H9 (cell line): ENCODE data around the gene EPB41. TPM values are rescaled to one million over a fixed set of nuclear protein-coding genes. Genes with fewer than 3 reads are reported as not detected.
A peak's percentile ranks its signal among the peaks of the same experiment; 100 is the strongest.

Experiments
- DNase-seq: peaks from one replicate; pipeline ENCODE4 v3.0.0-alpha.2; 2017
- H2AFZ ChIP-seq: one replicate; pipeline ENCODE4 v1.6.1; 2013; ENCODE audit warnings: mild to moderate bottlenecking, low read length, control low read depth, moderate library complexity
- H2AK5ac ChIP-seq: 2 replicates; pipeline ENCODE4 v1.6.1; 2013; ENCODE audit warnings: low read length, control low read depth, mixed read lengths; ENCODE audit not compliant: insufficient read length
- H2BK120ac ChIP-seq: one replicate; pipeline ENCODE4 v1.6.1; 2013; ENCODE audit warnings: low read depth, mild to moderate bottlenecking, low read length, control low read depth, inconsistent platforms; ENCODE audit not compliant: poor library complexity, severe bottlenecking
- H2BK12ac ChIP-seq: 2 replicates; pipeline ENCODE4 v1.6.1; 2013; ENCODE audit warnings: low read length, control low read depth, mixed read lengths, low read depth; ENCODE audit not compliant: insufficient read length
- H2BK15ac ChIP-seq: 2 replicates; pipeline ENCODE4 v1.6.1; 2013; ENCODE audit warnings: low read depth, low read length, control low read depth
- H2BK20ac ChIP-seq: one replicate; pipeline ENCODE4 v1.6.1; 2013; ENCODE audit warnings: low read depth, mild to moderate bottlenecking, low read length, control low read depth, inconsistent platforms; ENCODE audit not compliant: poor library complexity, severe bottlenecking
- H2BK5ac ChIP-seq: 2 replicates; pipeline ENCODE4 v1.6.1; 2013; ENCODE audit warnings: low read length, control low read depth, mixed read lengths; ENCODE audit not compliant: insufficient read length
- H3K14ac ChIP-seq: 2 replicates; pipeline ENCODE4 v1.6.1; 2013; ENCODE audit warnings: low read length, control low read depth; ENCODE audit not compliant: insufficient read depth
- H3K18ac ChIP-seq: 2 replicates; pipeline ENCODE4 v1.6.1; 2013; ENCODE audit warnings: low read depth, mild to moderate bottlenecking, mixed read lengths, low read length, control low read depth; ENCODE audit not compliant: insufficient read length
- H3K23ac ChIP-seq: 2 replicates; pipeline ENCODE4 v1.6.1; 2013; ENCODE audit warnings: low read length, control low read depth, mixed read lengths, low read depth; ENCODE audit not compliant: insufficient read length
- H3K23me2 ChIP-seq: 2 replicates; pipeline ENCODE4 v1.6.1; 2013; ENCODE audit warnings: low read depth, mild to moderate bottlenecking, mixed read lengths, low read length, control low read depth; ENCODE audit not compliant: insufficient read length, poor library complexity, severe bottlenecking
- H3K27ac ChIP-seq: 2 replicates; pipeline ENCODE4 v1.5.1; 2013; ENCODE audit warnings: low read length, control low read depth, mixed read lengths, low read depth; ENCODE audit not compliant: insufficient read length
- H3K27me3 ChIP-seq: 2 replicates; pipeline ENCODE4 v1.6.1; 2013; ENCODE audit warnings: low read length, control low read depth, inconsistent platforms; ENCODE audit not compliant: insufficient read depth
- H3K4ac ChIP-seq: 2 replicates; pipeline ENCODE4 v1.6.1; 2013; ENCODE audit warnings: low read depth, mild to moderate bottlenecking, control low read depth, inconsistent platforms, low read length, moderate library complexity
- H3K4me1 ChIP-seq: 2 replicates; pipeline ENCODE4 v1.6.1; 2013; ENCODE audit warnings: low read length, control low read depth, inconsistent platforms; ENCODE audit not compliant: insufficient read depth
- H3K4me2 ChIP-seq: 2 replicates; pipeline ENCODE4 v1.6.1; 2013; ENCODE audit warnings: low read length, control low read depth, mixed read lengths; ENCODE audit not compliant: insufficient read length, insufficient read depth
- H3K56ac ChIP-seq: 2 replicates; pipeline ENCODE4 v1.6.1; 2013; ENCODE audit warnings: low read depth, mild to moderate bottlenecking, mixed read lengths, low read length, control low read depth; ENCODE audit not compliant: insufficient read length
- H3K79me1 ChIP-seq: 2 replicates; pipeline ENCODE4 v1.6.1; 2013; ENCODE audit warnings: low read depth, mild to moderate bottlenecking, moderate library complexity, low read length, control low read depth, inconsistent platforms; ENCODE audit not compliant: insufficient read depth, poor library complexity, severe bottlenecking
- H3K79me2 ChIP-seq: 2 replicates; pipeline ENCODE4 v1.6.1; 2013; ENCODE audit warnings: low read length, control low read depth, inconsistent platforms; ENCODE audit not compliant: insufficient read depth
- H3K9ac ChIP-seq: 2 replicates; pipeline ENCODE4 v1.6.1; 2013; ENCODE audit warnings: low read length, control low read depth, mixed read lengths; ENCODE audit not compliant: insufficient read length; ENCODE audit errors: extremely low read depth
- H3K9me3 ChIP-seq: one replicate; pipeline ENCODE4 v1.6.1; 2013; ENCODE audit warnings: low read depth, low read length, inconsistent platforms; ENCODE audit not compliant: control insufficient read depth
- H3T11ph ChIP-seq: one replicate; pipeline ENCODE4 v1.6.1; 2013; ENCODE audit warnings: mild to moderate bottlenecking, low read length, control low read depth, inconsistent platforms
- H4K20me1 ChIP-seq: one replicate; pipeline ENCODE4 v1.6.1; 2013; ENCODE audit not compliant: control insufficient read depth, insufficient read length, insufficient read depth
- H4K5ac ChIP-seq: 2 replicates; pipeline ENCODE4 v1.6.1; 2013; ENCODE audit warnings: low read depth, mild to moderate bottlenecking, mixed read lengths, low read length, control low read depth; ENCODE audit not compliant: insufficient read length
- H4K8ac ChIP-seq: replicated peaks from 2 replicates; pipeline ENCODE4 v1.6.1; 2013; ENCODE audit warnings: low read length, control low read depth, mixed read lengths, low read depth; ENCODE audit not compliant: insufficient read length
- H4K91ac ChIP-seq: 2 replicates; pipeline ENCODE4 v1.6.1; 2013; ENCODE audit warnings: low read depth, mild to moderate bottlenecking, moderate library complexity, mixed read lengths, low read length, control low read depth; ENCODE audit not compliant: insufficient read length
- H3K27ac Mint-ChIP-seq, 3 experiments: 2 replicates in 2 of 3; 3 replicates in 1 of 3; pipeline ENCODE4 v1.8.0; 2020 to 2021; ENCODE audit warnings: mixed read lengths in 3 of 3, mild to moderate bottlenecking in 1 of 3, moderate library complexity in 1 of 3
- H3K27me3 Mint-ChIP-seq: 2 replicates; pipeline ENCODE4 v1.8.0; 2021; ENCODE audit warnings: low read depth, mild to moderate bottlenecking, moderate library complexity, mixed read lengths
- H3K36me3 Mint-ChIP-seq, 3 experiments: 2 replicates in 2 of 3; 3 replicates in 1 of 3; pipeline ENCODE4 v1.8.0; 2020 to 2021; ENCODE audit warnings: low read depth in 3 of 3, mixed read lengths in 3 of 3; ENCODE audit not compliant: insufficient read depth in 1 of 3
- H3K4me1 Mint-ChIP-seq, 2 experiments: 2 replicates each; pipeline ENCODE4 v1.8.0; 2020; ENCODE audit warnings: mixed read lengths in 2 of 2
- H3K4me3 Mint-ChIP-seq, 2 experiments: 2 replicates in 1 of 2; 3 replicates in 1 of 2; pipeline ENCODE4 v1.8.0; 2020 to 2021; ENCODE audit warnings: mild to moderate bottlenecking in 2 of 2, mixed read lengths in 2 of 2, moderate library complexity in 1 of 2
- H3K9me3 Mint-ChIP-seq, 2 experiments: 2 replicates in 1 of 2; 3 replicates in 1 of 2; pipeline ENCODE4 v1.8.0; 2020; ENCODE audit warnings: mild to moderate bottlenecking in 2 of 2, mixed read lengths in 2 of 2, moderate library complexity in 1 of 2
- WGBS: extraction: QIAGEN DNeasy Blood & Tissue Kit; methylation state at CpG from one replicate; pipeline ENCODE4 v1.1.7; 2013; ENCODE audit warnings: missing lambda C conversion rate, low lambda C conversion rate, mixed read lengths; ENCODE audit not compliant: insufficient read length; ENCODE audit errors: extremely low coverage; 5-methylcytosine and 5-hydroxymethylcytosine counted together
- total RNA-seq: library from RNA; stranded (reverse); gene quantifications from 2 replicates; pipeline ENCODE4 v1.2.1, GENCODE V29; 2021
- TF ChIP-seq, protein P1 (sequence below): fragments of 200-600 bp; sonication (generic); conservative IDR thresholded peaks from 3 replicates; pipeline ENCODE4 v1.8.0; 2021; ENCODE audit warnings: antibody characterized with exemption, mild to moderate bottlenecking

The EPB41 gene
- total RNA-seq, 1 experiment from 2014 or later = 75.4 TPM

DNA sequence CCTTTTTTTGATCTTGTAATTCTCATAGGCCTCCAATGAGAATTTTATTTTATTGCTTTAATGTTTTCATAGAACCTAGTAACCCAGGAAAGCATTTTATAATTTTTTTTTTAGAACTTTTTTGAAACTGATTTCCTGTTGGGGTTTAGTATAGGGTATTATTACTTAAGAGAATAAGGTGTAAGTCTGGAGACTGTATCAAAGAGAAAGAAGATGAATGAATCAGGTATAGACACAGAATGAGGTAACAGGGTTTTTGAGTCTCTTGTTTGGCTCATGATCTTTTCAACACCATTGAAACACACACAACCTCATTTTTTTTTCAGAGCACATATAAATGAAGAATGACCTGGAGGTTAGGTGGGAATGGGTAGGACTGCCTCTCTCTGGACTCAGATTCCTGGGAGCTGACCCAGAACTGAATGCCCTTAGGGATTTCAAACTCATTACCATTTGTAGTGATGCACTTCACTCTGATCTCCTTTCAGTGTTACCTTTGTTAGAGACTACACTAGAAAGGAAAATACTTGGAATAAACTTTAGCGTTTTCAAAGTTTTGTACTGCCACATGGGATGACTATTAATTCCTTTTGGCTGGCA lies 51.0 kb downstream of the EPB41 start:
- H3K56ac ChIP-seq = no peak overlapping the region
- H3K36me3 Mint-ChIP-seq = no peaks in the 10 kb centered on the region
- no peak overlapping the region for H2AFZ ChIP-seq
- H4K5ac ChIP-seq = no peak overlapping the region
- H2BK20ac ChIP-seq = no peak overlapping the region
- no peaks in the 10 kb centered on the region for H3K27me3 Mint-ChIP-seq
- H3K27ac ChIP-seq = no peak overlapping the region
- H2AK5ac ChIP-seq = no peak overlapping the region
- no peak overlapping the region for H3K14ac ChIP-seq
- H3K4me1 ChIP-seq = no peaks in the 10 kb centered on the region
- H3K79me2 ChIP-seq = no peaks in the 10 kb centered on the region
- H3K9me3 Mint-ChIP-seq = no peaks in the 10 kb centered on the region
- TF ChIP-seq, protein P1, sequence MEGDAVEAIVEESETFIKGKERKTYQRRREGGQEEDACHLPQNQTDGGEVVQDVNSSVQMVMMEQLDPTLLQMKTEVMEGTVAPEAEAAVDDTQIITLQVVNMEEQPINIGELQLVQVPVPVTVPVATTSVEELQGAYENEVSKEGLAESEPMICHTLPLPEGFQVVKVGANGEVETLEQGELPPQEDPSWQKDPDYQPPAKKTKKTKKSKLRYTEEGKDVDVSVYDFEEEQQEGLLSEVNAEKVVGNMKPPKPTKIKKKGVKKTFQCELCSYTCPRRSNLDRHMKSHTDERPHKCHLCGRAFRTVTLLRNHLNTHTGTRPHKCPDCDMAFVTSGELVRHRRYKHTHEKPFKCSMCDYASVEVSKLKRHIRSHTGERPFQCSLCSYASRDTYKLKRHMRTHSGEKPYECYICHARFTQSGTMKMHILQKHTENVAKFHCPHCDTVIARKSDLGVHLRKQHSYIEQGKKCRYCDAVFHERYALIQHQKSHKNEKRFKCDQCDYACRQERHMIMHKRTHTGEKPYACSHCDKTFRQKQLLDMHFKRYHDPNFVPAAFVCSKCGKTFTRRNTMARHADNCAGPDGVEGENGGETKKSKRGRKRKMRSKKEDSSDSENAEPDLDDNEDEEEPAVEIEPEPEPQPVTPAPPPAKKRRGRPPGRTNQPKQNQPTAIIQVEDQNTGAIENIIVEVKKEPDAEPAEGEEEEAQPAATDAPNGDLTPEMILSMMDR = no peak
- no peaks in the 10 kb centered on the region for H3K23me2 ChIP-seq
- H3K4me3 Mint-ChIP-seq = no peak overlapping the region
- H3K27me3 ChIP-seq = no peaks in the 10 kb centered on the region
- no peak overlapping the region for H2BK12ac ChIP-seq
- no peak overlapping the region for H3K4me2 ChIP-seq
- H4K91ac ChIP-seq = no peak overlapping the region
- no peaks in the 10 kb centered on the region for H4K20me1 ChIP-seq
- H3T11ph ChIP-seq = no peak overlapping the region
- no CpG with 5 or more reads among the region's 1 CpG for WGBS
- H3K27ac Mint-ChIP-seq = peak overlapping the region in 1 of 3 experiments; percentile 55; a peak in 1 of 7 replicates
- H2BK15ac ChIP-seq = no peak overlapping the region
- H3K4ac ChIP-seq = no peak overlapping the region
- H3K23ac ChIP-seq = no peak overlapping the region
- H3K9ac ChIP-seq = no peak overlapping the region
- DNase-seq = no peak
- H2BK120ac ChIP-seq = no peak overlapping the region
- H3K9me3 ChIP-seq = no peaks in the 10 kb centered on the region
- no peak overlapping the region for H4K8ac ChIP-seq
- no peak overlapping the region for H3K18ac ChIP-seq
- H2BK5ac ChIP-seq = no peak overlapping the region
- H3K4me1 Mint-ChIP-seq = peaks cover 5 to 7% of the 10 kb centered on the region in 2 experiments
- no peaks in the 10 kb centered on the region for H3K79me1 ChIP-seq
